ENCODE measurements around the gene RANBP6.
A peak's percentile ranks its signal among the peaks of the same experiment; 100 is the strongest.

RANBP6 gene

DNA sequence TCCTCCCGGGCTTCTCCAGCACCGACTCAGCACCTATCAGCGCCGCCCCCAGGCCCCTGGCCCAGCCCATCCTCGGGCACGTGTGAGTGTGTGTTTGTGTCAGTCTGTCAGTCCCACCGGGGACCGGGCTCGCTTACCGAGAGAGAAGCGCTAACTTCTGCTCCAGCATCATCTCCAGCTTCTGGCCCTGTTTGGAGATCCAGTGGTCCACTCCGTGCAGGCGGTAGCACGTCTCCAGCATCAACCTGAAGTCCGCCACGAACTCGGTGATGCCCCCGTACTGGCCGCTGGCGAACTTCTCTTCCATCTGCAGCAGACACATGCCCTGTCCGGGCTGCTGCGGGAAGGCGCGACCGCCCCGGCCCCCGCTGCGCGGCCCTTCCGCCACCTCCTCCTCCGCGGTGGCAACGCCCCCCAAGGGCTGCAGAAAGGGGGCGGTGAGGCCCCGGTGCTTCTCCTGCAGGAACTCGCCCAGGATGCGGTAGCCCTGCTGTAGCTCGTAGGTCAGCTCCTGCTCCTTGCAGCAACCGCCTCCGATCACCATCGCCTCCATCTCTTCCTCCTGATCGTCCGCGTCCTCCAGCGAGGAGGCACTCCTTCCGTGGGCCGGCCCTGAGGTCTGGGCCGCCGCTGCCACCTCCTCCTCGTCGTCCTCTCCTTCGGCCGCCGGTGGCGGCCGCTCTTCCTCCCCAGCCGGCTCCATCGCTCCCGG is 8.2 kb downstream of the RANBP6 start:
- DNase-seq = peak; percentile 72

DNA sequence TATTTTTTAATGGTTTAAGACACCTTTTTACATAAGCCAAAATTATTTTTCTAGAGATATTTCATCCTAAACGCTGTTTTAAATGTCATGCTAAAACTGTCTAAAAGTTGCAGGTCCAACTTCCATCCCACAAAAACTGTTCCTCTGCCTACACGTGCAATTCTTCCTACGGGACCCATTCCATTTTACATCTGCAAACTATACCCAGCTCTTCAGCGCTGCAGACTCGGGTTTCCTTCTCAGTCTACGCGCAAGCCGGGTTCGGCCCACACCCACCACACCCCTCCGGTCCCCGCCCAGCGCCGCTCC is 8.7 kb downstream of the RANBP6 start:
- DNase-seq = no peak

DNA sequence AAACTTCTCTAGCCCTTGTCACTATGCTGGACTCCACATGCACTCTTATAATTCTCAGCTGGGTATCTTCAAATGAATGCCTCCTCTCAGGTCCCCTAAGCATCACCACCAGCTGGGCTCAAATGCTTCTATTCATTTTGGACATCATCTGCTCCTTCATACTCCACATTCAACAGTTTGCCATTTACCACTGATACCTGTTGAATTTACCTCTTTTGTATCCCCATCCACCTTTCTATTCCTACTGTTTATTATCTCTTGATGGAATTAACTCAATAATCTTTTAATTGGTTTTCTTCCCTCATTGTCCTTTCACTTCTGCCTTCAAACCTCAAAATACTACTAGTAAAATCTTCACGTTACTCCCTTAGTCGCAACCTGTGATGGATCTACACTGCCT is 14.5 kb downstream of the RANBP6 start:
- DNase-seq = no peak

DNA sequence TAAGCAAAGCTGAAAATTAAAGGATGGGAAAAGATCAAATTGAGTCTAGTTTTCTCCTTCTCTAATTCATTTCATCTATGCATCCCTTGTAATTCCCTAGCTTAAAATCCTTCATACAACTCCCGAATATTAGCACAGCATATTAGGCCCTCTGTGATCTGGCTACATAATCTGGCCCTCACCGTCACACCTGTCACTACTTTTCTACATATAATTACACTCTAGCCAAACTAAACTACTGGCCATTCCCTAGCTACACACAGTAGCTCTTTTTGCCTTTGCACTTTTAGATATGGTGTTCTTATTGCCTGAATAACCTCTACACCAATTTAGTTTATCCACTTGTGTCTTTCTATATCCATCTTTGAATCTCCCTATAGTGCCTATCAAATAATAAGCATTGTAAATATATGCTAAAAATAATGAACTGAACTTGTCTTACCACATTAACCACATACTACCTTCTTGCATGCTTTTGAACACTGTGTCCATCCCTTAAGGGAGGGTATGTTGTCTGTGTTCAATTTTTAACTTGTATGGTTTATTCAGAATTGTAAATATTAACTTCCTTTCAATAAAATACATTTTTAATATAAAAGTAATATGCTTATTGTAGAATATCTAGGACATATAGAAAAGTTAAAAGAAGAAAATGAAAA is 15.9 kb downstream of the RANBP6 start:
- DNase-seq = no peak

DNA sequence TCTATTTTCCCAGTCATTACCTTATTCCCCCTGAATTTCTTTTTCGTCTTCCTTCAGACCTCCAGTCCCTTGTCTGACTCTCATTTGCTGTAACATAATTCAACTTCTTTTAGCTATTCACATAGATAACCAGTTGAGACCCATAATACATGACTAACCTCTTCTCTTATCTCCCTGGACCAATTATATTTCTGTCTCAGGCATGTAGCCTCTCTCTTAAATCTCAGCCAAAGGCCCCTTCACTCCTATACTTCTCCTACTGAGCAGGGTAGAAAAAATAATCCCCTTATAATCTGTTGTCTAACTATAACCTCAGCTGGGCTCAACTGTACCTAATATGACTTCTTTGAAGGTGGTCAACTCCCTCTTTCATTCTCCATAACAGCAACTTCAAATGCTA is 20.9 kb downstream of the RANBP6 start:
- no peak for DNase-seq

DNA sequence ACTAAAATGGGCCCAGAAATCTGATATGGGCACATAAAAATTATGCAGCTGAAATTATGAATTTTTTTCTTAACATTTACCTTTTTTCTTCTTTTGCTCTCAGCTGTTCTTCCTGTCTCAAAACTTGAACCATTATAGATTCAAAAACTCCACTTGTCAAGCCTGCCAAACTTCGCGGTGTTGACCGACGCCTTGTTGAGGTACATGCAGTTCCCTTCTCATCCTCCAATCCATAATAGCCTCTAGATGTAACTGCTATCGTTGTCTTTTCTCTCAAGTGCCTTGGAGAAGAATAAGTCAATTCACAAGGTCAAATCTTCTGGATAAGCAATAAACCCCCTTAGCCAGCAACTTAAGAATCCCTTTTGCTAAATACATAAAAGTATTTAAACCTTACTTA is 27.2 kb downstream of the RANBP6 start:
- no peak for DNase-seq

DNA sequence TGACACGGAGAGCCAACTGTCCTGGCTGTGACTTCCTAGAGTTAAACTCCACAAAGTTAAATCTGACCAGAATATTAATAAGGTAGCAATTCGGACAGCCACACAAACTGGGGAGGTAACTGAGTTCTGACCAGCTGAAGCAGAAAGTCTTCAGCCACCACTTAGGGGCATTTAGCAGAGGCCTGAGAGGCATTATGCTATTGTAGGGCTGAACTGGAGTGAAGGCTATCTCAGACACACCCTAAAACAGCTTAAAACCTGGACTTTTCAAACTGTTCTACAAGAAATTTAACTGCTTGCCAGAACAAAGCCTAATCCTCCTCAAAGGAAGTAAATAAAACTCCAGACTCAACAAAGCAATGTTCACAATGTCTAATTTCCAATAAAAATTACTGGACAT is 32.4 kb downstream of the RANBP6 start:
- DNase-seq = no peak

DNA sequence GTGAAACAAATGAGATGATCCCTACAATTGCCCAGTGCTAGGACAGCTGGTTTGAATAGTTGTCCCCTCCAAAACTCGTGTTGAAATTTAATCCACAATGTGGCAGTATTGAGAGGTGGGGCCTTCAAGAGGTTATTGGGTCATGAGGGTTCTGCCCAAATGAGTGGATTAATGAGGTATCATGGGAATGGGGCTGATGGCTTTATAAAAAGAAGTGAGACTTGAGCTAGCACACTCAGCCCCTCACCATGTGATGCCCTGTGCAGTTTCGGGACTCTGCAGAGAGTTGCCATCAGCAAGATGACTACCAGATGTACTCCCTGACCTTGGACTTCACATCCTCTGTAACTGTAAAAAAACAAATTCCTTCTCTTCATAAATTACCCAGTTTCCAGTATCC is 33.1 kb downstream of the RANBP6 start:
- DNase-seq = no peak

DNA sequence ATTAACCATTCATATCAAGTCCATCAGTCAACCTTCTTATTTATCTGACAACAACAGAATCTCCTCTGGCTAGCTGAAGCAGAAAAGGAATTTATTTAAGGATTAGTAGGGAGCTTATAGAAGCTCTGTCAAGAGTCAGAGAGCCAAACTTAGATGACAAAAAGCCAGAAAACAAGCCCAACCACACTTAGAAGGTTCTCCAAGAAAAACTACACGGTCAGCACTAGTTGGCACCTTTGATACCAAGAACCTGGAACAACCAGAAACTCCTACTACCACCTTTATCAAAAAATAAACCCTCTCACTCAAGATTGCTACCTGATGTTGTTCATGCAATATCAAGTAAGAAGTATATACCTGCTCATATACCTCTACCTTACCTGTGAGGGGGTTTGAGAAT is 36.9 kb downstream of the RANBP6 start:
- DNase-seq = no peak

DNA sequence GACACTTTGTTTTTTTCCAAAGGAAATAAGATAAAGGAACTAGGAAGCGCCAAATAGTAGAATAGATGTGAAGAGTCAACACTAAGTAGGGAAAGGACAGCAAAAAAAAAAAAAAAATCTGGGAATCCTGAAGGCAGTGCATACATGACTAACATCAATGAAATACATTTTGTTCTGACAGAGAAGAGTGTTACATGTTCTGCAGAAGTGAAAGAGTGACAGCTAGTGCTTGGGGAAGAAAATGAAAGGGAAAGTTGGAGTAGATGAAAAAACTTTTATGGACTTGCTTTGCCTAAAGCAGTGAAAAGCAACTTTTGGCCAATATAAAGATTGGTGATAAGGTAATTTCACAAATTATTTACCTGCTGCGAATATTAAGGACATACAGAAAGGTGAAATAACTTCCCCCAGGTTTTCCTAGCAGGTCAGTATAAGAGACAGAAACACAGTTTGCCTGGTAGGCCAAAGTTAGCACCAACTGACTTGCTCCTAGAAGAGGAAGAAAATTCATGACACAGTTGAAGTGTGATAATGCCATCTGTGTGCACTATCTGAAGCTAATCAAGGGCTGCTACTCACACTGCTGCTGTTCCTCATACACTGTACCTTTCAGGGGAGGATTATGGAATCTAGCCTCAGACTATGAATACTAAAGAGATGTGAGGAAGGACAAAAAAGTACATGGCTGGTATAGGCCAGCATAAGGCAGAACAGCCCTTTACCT is 38.6 kb downstream of the RANBP6 start:
- DNase-seq = no peak

DNA sequence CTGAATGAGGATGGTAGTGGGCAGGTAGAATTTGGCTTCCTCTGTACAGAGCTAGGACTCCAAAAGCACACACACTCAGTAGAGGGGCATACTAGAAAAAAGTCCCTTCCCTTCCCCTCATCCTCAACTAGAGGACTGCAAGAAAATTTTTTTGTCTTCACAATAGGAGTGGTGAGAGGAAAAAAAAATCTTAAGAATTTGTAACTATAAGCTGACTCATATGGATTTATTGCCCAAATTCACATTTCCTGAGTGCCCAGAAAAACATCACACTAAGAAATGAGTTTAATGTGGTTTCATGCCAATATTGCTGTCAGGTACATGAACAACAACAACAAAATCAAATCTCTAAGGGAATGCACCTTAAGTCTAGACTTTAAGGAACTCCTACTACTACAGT is 43.7 kb downstream of the RANBP6 start:
- peak; percentile 26 for DNase-seq
